GM12878 (cell line): ENCODE measurements around the gene KIF4B. TPM values are rescaled to one million over a fixed set of nuclear protein-coding genes. Genes with fewer than 3 reads are reported as not detected.

Source experiments
- HCFC1 ChIP-seq: fragments of 150-350 bp; IDR thresholded peaks from 2 replicates; pipeline ENCODE4 v1.6.1; 2014; ENCODE audit warnings: low read length
- HDGF ChIP-seq: fragments of 450-650 bp; IDR thresholded peaks from 2 replicates; pipeline ENCODE4 v1.6.1; 2016; ENCODE audit warnings: antibody characterized with exemption
- MTA3 ChIP-seq: IDR thresholded peaks from 2 replicates; pipeline ENCODE4 v1.6.1; 2012; ENCODE audit warnings: low read length, inconsistent platforms, borderline replicate concordance
- NFYB ChIP-seq: IDR thresholded peaks from 2 replicates; pipeline ENCODE4 v1.6.1; 2011; ENCODE audit warnings: low read depth, mild to moderate bottlenecking, low read length, improper control_type of control experiment, moderate library complexity; ENCODE audit not compliant: insufficient read depth
- PAX5 ChIP-seq: IDR thresholded peaks from 2 replicates; pipeline ENCODE4 v1.6.1; 2011; ENCODE audit warnings: low read depth, low read length, borderline replicate concordance
- RUNX3 ChIP-seq: IDR thresholded peaks from 2 replicates; pipeline ENCODE4 v1.6.1; 2012; ENCODE audit warnings: low read length, inconsistent platforms
- SIN3A ChIP-seq: IDR thresholded peaks from 2 replicates; pipeline ENCODE4 v1.6.1; 2012; ENCODE audit warnings: low read depth, low read length, improper control_type of control experiment
- STAT3 ChIP-seq: IDR thresholded peaks from 2 replicates; pipeline ENCODE4 v1.6.1; 2011; ENCODE audit warnings: low read depth, low read length, improper control_type of control experiment
- TARDBP ChIP-seq: IDR thresholded peaks from 2 replicates; pipeline ENCODE4 v1.6.1; 2016; ENCODE audit warnings: borderline replicate concordance
- ZZZ3 ChIP-seq: IDR thresholded peaks from 2 replicates; pipeline ENCODE4 v1.6.1; 2011; ENCODE audit warnings: low read depth; ENCODE audit not compliant: control insufficient read depth, insufficient read length
- polyA plus RNA-seq, 11 experiments: library from polyadenylated mRNA; depleted of rRNA in 4 of 11; unstranded in 6 of 11; stranded (reverse) in 5 of 11; fragments of >200 nt; fragmentation: Nextera tagmentation in 4 of 11; fragmentation: Illumina TruSeq in 1 of 11; extraction: Ambion mirVana in 4 of 11; extraction: Trizol in 1 of 11; gene quantifications; 1 replicate in 1 of 11; 2 replicates in 10 of 11; pipeline versions ENCODE4 v1.2.1 to v1.2.3, GENCODE V29; 2011 to 2016; ENCODE audit warnings: inconsistent platforms in 2 of 11, missing spikeins in 2 of 11, low read depth in 1 of 11
- total RNA-seq, 4 experiments: library from RNA; depleted of rRNA in 3 of 4; stranded (reverse); fragments of >200 nt in 3 of 4; fragmentation: Illumina TruSeq in 1 of 4; extraction: Trizol in 1 of 4; gene quantifications; 2 replicates each; pipeline versions ENCODE4 v1.2.1 to v1.2.3, GENCODE V29; 2013 to 2021
- TF ChIP-seq, protein P1 (sequence below): fragments of 150-350 bp; IDR thresholded peaks from 2 replicates; pipeline ENCODE4 v1.6.1; 2016; ENCODE audit warnings: low read depth, low read length
- TF ChIP-seq, protein P2 (sequence below): IDR thresholded peaks from 2 replicates; pipeline ENCODE4 v1.6.1; 2012; ENCODE audit warnings: low read depth, low read length, improper control_type of control experiment
- TF ChIP-seq, protein P3 (sequence below): IDR thresholded peaks from 2 replicates; pipeline ENCODE4 v1.6.1; 2012; ENCODE audit warnings: low read depth, low read length, improper control_type of control experiment
- TF ChIP-seq, protein P4 (sequence below): fragments of 450-650 bp; formaldehyde crosslinking; IDR thresholded peaks from 2 replicates; pipeline ENCODE4 v1.4.0; 2020; ENCODE audit warnings: mild to moderate bottlenecking, moderate library complexity
- TF ChIP-seq, protein P5 (sequence below): IDR thresholded peaks from 2 replicates; pipeline ENCODE4 v1.6.1; 2011; ENCODE audit warnings: low read depth, low read length, improper control_type of control experiment, borderline replicate concordance
- TF ChIP-seq, protein P6 (sequence below): fragments of 450-650 bp; IDR thresholded peaks from 2 replicates; pipeline ENCODE4 v1.6.1; 2017; ENCODE audit warnings: low read depth, mild to moderate bottlenecking, moderate library complexity

The KIF4B gene
- total and polyA plus RNA-seq, 10 of the 15 experiments (the other 5 are each of a cell fraction or from before 2014, with no cell fraction given): 0.02 to 0.20 (median 0.05) TPM; not detected in 4

DNA sequence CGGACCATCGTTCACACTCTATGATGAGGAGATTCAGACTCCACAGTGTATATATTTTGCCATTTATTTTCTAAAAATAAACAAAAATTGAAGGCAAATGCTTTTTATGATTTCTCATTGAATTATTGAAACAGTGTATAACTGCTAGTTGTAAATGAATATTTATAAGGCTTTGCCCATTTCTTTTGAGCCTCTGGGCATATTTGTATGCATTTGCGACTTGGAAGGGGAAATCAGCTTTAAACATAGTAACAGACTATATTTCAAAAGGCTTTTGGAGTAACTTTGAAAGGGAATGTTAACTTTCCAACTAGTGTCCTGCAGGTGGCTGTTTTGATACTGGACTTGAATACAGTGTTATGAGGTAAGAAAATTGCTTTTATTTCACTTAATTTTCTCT is 46.7 kb upstream of the KIF4B start (continued):
- TF ChIP-seq, protein P1, sequence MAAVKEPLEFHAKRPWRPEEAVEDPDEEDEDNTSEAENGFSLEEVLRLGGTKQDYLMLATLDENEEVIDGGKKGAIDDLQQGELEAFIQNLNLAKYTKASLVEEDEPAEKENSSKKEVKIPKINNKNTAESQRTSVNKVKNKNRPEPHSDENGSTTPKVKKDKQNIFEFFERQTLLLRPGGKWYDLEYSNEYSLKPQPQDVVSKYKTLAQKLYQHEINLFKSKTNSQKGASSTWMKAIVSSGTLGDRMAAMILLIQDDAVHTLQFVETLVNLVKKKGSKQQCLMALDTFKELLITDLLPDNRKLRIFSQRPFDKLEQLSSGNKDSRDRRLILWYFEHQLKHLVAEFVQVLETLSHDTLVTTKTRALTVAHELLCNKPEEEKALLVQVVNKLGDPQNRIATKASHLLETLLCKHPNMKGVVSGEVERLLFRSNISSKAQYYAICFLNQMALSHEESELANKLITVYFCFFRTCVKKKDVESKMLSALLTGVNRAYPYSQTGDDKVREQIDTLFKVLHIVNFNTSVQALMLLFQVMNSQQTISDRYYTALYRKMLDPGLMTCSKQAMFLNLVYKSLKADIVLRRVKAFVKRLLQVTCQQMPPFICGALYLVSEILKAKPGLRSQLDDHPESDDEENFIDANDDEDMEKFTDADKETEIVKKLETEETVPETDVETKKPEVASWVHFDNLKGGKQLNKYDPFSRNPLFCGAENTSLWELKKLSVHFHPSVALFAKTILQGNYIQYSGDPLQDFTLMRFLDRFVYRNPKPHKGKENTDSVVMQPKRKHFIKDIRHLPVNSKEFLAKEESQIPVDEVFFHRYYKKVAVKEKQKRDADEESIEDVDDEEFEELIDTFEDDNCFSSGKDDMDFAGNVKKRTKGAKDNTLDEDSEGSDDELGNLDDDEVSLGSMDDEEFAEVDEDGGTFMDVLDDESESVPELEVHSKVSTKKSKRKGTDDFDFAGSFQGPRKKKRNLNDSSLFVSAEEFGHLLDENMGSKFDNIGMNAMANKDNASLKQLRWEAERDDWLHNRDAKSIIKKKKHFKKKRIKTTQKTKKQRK: no peak
- TF ChIP-seq HDGF: no peak
- TF ChIP-seq, protein P2, sequence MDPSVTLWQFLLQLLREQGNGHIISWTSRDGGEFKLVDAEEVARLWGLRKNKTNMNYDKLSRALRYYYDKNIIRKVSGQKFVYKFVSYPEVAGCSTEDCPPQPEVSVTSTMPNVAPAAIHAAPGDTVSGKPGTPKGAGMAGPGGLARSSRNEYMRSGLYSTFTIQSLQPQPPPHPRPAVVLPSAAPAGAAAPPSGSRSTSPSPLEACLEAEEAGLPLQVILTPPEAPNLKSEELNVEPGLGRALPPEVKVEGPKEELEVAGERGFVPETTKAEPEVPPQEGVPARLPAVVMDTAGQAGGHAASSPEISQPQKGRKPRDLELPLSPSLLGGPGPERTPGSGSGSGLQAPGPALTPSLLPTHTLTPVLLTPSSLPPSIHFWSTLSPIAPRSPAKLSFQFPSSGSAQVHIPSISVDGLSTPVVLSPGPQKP: no peak
- TF ChIP-seq MTA3: no peak
- no peak for TF ChIP-seq ZZZ3
- no peak for TF ChIP-seq RUNX3
- no peak for TF ChIP-seq STAT3
- no peak for TF ChIP-seq HCFC1
- no peak for TF ChIP-seq PAX5
- TF ChIP-seq, protein P3, sequence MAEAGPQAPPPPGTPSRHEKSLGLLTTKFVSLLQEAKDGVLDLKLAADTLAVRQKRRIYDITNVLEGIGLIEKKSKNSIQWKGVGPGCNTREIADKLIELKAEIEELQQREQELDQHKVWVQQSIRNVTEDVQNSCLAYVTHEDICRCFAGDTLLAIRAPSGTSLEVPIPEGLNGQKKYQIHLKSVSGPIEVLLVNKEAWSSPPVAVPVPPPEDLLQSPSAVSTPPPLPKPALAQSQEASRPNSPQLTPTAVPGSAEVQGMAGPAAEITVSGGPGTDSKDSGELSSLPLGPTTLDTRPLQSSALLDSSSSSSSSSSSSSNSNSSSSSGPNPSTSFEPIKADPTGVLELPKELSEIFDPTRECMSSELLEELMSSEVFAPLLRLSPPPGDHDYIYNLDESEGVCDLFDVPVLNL: no peak
- TF ChIP-seq, protein P4, sequence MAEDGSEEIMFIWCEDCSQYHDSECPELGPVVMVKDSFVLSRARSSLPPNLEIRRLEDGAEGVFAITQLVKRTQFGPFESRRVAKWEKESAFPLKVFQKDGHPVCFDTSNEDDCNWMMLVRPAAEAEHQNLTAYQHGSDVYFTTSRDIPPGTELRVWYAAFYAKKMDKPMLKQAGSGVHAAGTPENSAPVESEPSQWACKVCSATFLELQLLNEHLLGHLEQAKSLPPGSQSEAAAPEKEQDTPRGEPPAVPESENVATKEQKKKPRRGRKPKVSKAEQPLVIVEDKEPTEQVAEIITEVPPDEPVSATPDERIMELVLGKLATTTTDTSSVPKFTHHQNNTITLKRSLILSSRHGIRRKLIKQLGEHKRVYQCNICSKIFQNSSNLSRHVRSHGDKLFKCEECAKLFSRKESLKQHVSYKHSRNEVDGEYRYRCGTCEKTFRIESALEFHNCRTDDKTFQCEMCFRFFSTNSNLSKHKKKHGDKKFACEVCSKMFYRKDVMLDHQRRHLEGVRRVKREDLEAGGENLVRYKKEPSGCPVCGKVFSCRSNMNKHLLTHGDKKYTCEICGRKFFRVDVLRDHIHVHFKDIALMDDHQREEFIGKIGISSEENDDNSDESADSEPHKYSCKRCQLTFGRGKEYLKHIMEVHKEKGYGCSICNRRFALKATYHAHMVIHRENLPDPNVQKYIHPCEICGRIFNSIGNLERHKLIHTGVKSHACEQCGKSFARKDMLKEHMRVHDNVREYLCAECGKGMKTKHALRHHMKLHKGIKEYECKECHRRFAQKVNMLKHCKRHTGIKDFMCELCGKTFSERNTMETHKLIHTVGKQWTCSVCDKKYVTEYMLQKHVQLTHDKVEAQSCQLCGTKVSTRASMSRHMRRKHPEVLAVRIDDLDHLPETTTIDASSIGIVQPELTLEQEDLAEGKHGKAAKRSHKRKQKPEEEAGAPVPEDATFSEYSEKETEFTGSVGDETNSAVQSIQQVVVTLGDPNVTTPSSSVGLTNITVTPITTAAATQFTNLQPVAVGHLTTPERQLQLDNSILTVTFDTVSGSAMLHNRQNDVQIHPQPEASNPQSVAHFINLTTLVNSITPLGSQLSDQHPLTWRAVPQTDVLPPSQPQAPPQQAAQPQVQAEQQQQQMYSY (CRISPR knock-in tag): no peak
- TF ChIP-seq NFYB: no peak
- TF ChIP-seq SIN3A: no peak
- TF ChIP-seq, protein P5, sequence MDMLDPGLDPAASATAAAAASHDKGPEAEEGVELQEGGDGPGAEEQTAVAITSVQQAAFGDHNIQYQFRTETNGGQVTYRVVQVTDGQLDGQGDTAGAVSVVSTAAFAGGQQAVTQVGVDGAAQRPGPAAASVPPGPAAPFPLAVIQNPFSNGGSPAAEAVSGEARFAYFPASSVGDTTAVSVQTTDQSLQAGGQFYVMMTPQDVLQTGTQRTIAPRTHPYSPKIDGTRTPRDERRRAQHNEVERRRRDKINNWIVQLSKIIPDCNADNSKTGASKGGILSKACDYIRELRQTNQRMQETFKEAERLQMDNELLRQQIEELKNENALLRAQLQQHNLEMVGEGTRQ: no peak
- TF ChIP-seq, protein P6, sequence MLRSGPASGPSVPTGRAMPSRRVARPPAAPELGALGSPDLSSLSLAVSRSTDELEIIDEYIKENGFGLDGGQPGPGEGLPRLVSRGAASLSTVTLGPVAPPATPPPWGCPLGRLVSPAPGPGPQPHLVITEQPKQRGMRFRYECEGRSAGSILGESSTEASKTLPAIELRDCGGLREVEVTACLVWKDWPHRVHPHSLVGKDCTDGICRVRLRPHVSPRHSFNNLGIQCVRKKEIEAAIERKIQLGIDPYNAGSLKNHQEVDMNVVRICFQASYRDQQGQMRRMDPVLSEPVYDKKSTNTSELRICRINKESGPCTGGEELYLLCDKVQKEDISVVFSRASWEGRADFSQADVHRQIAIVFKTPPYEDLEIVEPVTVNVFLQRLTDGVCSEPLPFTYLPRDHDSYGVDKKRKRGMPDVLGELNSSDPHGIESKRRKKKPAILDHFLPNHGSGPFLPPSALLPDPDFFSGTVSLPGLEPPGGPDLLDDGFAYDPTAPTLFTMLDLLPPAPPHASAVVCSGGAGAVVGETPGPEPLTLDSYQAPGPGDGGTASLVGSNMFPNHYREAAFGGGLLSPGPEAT: no peak
- TF ChIP-seq TARDBP: no peak
